ENCODE measurements around the gene DHX34.
"Not testable (repeated sequence)": the region's sequence is repeated elsewhere in the genome, so short reads cannot be mapped to it uniquely, and the experiment has no call there.

DHX34 gene

DNA sequence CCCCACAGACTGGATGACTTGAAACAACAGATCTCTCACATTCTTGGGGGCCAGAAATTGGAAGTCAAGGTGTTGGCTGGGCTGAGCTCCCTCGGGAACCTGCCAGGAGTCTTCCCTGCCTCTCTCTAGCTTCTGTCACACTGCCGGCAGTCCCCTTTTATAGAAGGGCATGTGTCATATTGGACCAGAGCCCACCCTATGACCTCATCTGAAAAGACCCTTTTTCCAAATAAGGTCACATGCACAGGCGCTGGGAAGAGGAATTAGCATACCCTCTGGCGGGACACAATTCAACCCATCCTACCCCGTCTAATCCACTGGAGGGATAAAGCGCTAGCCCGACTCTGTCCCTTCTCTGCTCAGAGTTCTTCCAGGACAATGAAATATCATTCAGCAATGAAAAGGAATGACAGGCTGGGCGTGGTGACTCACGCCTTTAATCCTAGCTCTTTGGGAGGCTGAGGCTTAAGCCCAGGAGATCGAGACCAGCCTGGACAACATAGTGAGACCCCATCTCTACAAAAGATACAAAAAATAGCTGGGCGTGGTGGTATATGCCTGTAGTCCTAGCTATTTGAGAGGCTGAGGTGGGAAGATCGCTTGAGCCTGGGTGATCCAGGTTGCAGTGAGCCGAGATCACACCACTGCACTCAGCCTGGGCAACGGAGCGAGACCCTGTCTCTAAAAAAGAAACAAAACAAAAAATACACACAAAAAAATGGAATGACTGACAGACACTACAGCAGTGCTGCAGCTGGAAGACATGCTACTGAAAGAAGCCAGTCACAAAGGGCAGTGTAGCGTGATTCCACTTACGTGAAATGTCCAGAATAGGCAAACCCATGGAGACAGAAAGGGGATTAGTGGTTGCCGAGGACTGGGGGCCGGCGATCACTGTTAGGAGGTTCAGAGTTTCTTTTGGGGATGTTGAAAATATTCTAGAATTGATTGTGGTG lies 41.7 kb downstream of the DHX34 start:
- DNase-seq (ENCODE audit: low read depth), result no peak

DNA sequence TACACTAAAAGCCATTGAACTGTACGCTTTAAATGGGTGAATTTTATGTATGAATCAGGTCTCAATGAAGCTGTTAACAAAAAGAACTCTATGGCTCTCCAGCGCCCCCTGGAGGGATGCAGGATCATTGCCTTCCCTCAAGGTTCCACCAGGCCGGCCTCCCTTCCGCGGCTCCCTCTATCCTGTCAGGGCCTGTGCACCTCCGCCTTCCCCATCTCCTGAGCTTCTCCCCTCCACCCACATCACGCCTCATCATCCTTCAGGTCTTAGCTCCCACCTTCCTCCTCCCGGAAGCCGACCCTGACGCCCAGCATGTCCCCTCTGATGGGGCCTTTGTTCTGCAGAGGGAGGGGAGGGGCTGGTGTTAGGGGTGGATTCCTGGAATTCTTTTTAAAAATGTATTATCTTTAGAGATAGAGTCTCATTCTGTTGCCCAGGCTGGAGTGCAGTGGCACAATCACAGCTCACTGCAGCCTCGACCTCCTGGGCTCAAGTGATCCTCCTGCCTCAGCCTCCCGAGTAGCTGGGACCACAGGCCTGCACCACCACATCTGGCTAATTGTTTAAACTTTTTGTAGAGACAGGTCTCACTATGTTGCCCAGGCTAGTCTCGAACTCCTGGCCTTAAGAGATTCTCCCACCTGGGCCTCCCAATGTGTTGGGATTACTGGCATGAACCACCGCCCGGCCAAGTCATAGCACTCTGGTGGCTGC lies 42.6 kb downstream of the DHX34 start:
- peak; percentile 34 for DNase-seq (ENCODE audit: low read depth)

DNA sequence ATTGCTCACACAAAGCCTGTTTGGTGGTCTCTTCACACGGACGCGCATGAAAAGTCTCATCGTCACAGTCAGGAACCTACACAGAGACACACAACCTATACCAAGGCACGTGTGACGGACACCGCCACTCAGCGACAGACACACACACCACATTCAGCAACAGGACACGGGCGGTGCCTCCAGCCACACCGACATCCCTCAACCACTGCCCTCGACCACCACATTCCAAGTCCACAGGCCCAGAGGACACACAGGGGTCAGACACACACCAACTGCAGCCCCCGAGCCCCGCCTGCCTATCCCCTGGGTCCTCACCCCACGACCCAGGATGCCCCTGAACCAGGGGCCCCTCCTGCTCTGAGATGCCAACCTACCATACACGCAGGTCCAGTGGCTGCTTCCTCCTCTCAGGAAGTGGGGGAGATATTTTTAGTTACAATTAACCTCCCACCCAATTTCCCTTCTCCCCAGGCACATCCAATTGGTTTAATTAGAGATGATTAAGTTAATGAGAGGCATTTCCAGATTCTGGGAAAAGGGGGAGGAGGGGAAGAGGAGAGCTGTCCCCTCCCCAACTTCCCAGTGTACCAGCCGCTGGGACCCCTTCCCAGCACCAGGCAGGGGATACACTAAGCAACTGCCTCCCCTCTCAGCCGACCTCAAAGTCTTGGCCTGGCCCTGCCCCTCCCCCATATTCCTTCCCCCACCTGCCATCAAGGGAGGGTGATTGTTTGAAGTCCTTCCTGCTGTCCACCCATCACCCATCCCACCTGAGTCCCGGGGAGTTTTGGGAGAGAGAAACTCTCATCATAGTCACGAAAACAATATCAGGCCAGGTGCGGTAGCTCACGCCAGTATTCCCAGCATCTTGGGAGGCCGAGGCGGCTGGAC lies 49.8 kb downstream of the DHX34 start:
- no peak for DNase-seq (ENCODE audit: low read depth)

DNA sequence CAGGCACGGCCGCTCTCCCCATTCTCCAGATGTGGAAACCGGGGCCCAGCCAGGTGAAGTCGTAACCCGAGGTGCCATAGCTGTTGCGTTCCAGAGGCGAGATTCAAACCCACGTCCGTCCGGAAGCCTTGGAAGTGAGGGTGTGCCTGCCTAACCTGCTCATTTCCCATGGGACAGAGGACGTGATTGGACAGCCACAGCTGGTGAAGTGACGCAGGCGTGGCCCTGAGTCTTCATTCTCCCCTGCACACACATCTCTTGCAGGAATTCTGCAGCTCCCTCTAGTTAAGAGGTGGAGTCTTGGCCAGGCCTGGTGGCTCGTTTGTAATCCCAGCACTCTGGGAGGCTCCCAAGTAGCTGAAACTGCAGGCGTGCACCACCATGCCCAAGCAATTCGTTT lies 53.4 kb downstream of the DHX34 start:
- DNase-seq (ENCODE audit: low read depth), result no peak

DNA sequence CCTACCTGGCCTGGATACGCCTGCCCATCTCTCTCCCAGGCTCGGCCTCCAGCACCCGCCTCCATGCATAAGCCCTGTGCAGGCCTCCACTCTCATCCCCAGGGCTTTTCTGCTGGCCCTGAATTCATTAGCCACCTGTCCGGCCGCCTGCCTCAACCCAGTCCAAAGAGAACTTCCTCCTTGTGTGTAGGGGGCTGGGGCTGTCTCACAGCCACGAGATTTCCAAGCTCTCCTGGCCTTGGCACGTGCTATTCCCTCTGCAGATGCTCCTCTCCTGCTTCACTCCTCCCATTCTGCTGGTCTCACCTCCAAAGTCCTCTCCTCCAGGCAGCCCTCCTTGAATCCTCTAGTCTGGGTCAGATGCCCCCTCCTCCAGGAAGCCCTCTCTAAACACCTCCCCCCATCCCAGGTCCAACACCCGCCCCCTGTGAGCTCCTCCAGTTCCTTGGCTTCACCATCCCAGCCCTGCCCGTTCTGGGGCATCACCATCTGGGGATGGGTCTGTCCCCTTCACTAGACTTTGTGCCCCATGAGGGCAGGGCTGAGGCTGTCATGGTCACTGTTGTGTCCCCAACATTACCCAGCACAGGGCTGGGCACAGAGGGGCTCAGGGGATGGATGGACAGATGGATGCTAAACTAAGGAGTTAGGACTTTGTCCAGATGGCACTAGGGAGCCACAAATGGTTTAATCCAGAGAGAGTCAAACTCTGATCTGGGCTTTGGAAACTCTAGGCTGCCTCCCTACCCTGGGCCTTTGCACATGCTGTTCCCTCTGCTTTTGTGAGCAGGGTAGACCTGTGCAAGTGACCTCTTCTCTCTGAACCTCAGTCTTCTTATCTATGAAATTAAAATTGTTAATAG lies 55.5 kb downstream of the DHX34 start:
- no peak for DNase-seq (ENCODE audit: low read depth)

DNA sequence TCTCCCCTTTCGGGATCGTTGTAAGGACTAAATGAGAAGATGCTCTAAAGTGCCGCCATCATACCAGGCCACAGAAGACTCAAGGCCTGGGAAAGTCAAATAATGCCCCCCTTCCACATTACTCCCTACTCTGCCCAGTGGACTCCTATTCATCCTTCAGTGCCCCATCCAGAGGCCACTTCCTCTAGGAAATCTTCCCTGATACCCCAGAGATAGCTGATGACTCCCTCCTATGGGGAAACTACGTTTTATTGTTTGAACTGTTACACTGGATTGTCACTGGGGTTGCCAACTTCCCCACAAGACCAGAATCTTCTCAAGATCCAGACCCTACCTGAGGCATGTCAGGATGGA lies 56.1 kb downstream of the DHX34 start:
- no peak for DNase-seq (ENCODE audit: low read depth)

DNA sequence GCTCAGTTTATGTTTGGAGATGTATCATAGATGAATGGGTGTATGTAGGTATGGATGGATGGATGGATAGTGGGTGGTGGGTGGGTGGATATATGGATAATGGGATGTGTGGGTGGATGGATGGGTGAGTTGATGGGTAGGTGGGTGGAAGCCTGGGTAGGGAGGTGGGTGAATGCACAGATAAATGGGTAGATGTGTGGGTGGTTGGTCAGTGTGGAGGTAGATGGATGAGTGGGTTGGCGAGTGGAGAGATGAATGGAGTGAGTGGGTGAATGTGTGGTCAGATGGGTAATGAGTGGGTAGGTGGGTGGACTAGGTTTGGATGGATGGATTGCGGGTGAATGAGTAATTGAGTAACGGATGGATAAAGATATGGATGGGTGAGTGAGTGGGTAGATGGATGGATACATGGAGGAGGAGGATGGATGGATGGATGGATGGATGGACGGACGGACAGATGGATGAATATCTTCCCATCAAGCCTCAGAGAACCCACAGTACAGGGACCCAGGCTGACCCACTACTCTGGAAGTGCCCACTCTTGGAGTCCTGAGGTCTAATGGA lies 56.8 kb downstream of the DHX34 start:
- no peak for DNase-seq (ENCODE audit: low read depth)

DNA sequence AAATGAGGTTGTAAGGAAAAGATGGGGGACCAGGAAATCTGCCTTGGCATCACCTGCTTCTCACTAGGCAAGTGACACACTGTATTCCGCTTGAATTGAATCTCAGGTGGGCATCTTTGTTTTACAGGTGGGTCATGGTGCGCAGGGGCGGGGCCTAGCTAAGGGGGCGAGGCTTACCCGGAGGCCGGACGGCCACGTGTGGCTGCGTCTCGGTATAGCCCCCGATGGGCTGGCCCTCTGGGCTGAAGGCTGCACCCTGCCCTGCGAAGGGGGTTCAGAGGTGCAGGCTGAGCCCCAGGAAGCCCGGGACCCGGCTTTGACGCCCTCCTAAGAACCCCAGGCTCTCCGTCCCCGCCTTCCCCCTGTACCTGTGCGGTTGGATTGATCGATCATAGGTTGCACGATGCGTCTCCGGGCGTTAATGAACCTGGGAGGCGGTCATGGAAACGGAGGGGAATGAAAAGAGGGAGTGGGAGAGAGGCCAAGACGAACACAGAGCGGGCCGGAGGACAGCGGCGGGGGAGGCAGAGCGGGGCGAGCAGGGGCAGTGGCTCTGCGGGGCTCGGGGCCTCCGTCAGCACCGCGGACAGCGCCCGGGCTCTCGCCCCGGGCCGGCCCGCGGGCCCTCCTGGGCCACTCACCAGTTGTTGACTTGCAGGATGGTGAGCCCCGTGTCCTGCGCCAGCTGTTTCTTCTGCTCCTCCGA lies 57.7 kb downstream of the DHX34 start:
- DNase-seq (ENCODE audit: low read depth), result no peak

DNA sequence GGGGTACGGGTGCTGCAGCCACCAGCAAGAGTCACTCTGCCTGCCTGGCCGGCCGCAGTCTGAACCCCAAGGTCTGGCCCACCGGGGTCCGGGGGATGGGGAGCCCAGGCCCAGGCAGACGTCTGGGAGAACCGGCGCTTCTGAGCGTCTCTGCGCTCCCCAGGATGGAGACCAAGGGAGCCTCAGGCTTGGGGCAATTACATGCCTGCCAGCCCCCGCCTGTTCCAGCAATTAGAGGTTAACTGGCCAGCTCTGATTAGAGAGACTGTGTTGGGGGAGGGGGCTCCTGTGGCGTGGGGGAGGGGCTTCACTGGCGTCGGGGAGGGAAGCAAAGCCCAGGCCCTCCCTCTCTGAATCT lies 58.3 kb downstream of the DHX34 start:
- no peak for DNase-seq (ENCODE audit: low read depth)

DNA sequence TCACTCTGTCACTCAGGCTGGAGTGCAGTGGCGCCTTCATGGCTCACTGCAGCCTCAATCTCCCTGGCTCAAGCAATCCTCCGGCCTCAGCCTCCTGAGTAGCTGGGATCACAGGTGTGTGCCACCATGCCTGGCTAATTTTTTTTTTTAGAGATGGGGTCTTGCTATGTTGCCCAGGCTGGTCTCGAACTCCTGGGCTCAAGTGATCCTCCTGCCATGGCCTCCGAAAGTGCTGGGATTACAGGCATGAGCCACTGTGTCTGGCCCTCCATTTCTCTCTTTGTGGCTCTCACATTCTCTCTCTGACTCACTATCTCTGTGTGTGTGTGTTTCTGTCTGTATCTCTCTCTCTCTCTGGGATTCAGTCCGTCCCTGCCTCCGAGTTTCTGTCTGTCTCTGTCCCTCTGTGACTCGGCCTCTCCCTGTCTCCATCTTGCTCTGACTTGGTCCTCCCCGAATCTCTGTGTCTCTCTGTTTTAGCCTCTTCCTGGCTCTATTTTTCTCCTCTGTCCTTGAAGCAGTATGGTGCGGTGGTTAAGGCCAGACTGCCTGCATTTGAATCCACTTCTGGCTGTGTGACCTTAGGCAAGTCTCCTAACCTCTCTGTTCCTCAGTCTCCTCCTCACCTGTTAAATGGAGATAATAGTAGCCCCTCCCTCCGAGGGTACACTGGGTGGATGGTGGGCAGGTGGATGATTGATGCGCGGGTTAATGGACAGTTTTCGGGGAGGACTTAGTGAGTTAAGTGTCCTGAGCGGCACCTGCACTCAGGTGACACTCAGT lies 59.2 kb downstream of the DHX34 start:
- no peak for DNase-seq (ENCODE audit: low read depth)

DNA sequence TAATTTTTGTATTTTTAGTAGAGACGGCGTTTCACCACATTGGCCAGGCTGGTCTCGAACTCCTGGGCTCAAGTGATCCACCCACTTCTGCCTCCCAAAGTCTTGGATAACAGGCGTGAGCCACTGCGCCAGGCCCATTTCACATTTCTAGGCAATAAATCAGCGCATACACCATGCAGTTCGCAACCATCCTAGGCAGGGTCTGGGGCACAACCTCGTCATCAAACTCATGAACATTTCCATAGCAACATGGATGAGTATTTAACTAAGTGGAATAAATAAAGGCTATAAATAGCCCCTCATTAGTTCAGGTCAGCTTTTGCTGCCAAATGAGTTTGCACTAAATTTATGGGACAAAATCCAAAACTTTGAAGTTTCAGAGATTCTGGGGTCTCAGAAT lies 62.0 kb downstream of the DHX34 start:
- DNase-seq (ENCODE audit: low read depth), result no peak

DNA sequence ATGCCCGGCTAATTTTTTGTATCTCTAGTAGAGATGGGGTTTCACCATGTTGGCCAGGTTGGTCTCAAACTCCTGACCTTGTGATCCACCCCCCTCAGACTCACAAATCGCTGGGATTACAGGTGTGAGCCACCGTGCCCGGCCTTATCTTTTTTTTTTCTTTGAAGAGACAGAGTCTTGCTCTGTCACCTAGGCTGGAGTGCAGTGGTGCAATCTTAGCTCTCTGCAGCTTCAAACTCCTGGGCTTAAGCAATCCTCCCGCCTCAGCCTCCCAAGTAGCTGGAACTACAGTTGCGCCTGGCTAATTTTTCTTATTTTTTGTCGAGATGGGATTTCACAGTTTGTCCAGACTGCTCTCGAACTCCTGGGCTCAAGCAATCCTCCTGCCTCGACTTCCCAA lies 62.6 kb downstream of the DHX34 start:
- DNase-seq (ENCODE audit: low read depth), result not testable (repeated sequence)

DNA sequence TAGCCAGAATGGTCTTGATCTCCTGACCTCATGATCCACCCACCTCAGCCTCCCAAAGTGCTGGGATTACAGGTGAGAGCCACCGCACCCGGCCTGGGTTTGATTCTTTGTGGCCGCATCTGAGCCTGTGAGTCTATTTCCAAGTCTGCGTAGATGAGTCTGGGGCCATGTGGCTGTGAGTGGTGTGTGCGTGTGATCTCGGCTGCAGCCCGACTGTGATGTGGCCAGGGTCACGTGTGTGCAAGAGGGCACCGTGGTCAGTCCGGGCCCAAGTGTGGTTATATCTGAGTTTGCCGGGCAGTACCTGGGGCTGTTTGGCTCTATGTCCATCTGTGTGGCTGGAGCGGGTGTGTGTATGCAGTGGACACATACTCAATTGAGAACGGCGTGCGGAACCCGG lies 64.8 kb downstream of the DHX34 start:
- DNase-seq (ENCODE audit: low read depth), result no peak

DNA sequence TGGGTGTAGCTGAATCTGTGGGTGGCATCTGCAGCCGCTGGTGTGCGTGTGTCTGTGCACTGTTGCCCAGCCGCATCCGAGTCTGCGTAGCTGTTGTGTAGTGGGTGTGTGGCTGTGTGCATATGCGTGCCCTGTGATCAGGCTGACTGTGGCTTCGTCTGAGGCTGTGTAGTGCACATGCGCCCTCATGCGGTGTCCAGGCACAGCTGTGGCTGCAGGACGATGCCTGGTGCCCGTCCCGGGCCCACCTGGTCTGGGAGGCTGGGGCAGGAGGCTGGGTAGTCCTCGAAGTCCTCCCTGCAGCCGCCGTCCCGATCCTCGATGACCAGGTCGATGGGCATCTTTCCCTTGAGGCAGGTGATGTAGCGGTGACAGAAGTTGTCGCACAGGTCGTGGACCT lies 65.4 kb downstream of the DHX34 start:
- DNase-seq (ENCODE audit: low read depth), result no peak

DNA sequence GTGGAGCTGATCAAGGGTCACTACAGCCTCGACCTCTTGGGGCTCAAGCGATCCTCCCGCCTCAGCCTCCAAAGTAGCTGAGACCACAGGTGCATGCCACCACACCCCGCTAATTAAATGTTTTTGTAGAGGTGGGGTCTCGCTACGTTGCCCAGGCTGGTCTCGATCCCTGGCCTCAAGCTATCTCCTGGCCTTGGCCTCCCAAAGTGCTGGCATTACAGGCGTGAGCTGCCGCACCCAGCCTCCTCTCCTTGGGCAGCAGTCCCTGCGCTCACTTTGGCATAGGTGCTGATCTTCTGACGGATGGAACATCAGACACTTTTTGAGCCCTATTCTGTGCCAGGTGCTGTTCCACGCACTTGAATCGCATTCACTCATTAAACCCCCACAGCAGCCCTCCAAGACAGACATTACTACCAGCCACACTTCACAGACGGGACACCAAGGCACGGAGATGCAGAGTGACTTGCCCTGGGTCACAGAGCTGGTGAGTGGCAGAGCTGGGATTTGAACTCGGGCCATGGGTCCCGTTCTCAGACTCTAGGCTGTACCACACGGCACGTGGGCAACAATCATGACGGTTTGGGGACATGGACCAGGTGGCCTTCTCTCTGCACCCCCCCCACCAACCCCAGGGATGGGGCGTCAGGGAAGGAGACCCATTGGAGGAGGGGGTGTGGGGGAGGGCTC lies 67.0 kb downstream of the DHX34 start:
- DNase-seq (ENCODE audit: low read depth), result no peak

DNA sequence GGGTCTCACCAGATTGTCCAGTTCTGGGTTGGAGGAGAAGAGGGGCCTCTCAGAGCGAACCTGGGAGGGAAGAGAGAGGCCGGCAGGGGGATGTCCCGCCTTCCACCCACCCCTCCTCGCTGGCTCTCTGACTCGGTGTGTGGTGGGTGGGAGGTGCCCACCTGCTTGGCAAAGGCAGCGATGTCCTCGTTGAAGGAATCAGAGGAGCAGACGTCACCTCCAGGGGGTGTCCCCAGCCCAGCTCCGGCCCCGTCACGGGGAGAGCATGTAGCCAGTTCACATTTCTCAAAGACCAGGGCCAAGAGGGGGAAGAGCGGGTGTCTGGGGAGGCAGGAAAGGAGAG lies 67.5 kb downstream of the DHX34 start:
- no peak for DNase-seq (ENCODE audit: low read depth)

DNA sequence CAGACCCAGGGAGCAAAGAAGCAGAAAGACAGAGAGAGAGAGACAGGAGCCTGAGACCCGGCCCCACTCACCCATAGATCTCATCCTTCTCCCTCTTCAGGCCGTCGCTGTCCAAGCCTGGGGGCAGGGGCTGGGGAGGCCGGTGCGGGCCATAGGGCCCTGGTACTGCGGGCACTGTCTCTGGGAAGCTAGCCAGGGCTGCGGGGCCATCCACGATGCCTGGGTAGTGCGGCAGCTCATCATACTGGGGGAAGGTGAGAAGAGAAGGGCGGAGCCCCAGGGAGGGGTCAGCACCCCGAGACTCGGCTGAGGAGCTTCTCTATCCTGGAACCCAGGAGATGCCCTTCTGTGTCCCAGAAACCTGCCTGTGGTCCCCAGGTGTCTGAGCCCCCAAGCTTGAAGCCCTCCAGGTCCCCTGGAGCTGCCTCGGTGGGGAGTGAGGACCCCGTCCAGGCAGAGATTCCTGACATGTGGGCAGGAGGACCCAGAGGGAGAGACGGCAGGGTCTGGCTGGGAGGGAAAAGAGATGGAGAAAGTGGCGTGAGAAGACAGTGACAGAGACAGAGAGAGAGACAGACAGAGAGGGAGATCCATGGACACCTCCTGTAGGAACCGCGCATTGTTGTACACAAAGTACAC lies 68.1 kb downstream of the DHX34 start:
- no peak for DNase-seq (ENCODE audit: low read depth)

DNA sequence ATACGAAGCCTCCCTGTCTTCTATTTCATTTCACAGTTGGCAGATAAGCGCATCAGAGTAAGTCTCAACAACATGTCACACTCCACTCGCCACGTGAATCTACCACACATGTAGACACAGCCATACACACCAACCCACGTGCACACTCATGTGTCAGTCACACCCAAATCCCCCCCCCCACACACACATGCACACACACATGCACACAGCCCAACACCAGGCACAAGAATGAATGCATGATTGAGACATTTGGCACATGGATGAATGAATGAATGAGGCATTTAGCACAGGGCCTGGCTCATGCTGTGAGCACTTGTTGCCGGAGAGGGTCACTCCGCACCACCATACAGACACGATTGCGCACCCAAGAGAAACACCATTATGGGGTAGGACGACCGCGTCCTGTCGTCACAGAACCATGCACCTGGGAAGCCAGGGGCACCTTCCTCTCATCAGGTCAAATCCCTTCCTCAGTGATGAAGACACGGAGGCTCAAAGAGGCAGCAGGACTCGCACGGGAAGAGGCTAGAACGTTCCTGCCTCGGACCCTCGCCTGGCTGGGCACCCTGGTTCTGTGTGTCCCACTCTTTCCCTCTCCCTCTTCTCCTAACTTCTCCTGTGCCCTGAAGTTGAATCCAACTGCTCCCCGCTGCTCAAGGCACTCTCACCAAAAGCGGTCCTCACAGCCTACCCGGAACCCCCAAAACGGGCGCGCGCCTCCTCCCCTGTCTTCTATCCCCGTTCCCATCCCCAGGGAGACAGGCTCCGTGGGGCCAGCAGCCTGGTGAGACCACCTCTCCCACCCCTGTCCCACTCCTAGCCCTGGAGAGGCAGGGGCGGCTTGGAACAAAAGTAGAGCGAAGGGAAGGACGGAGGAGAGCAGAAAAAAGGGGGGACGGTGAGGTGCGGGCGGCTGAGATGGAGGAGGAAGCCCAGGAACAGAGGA lies 68.9 kb downstream of the DHX34 start:
- DNase-seq (ENCODE audit: low read depth), result no peak
